Measurements from ENCODE around the gene PRICKLE2. TPM values are rescaled to one million over a fixed set of nuclear protein-coding genes. Genes with fewer than 3 reads are reported as not detected.

PRICKLE2 gene
- total RNA-seq, 1 experiment from 2014 or later, result 4.2 TPM

DNA sequence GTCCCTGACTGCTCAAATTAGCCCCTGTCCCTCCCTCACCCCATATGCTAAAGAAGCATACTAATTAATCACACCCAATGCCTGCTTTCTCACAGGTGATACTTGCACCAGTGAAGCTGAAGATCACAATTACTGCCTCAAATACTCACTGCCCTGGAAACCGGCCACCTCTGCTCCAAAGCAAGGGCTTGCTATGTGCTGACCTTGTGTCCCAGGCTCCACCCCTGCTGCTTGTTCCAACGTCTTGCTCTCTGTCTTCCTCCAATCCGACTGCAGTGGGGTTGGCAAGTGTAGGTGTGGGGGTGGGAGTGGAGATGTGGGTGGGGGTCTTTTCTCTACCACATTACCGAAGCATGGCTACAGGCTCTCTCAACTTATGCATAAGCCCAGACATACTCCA, 146.3 kb downstream of the PRICKLE2 start:
- peaks cover 5% of the 10 kb centered on the region; the same call in 1 of the 2 replicates for H3K4me1 ChIP-seq
- CTCF ChIA-PET, result interaction anchor here (0.6 kb wide), 1 partner anchor 410 kb away, joined by 5 read pairs; no protein-coding TSS in a partner anchor
- TF ChIP-seq, protein P1, sequence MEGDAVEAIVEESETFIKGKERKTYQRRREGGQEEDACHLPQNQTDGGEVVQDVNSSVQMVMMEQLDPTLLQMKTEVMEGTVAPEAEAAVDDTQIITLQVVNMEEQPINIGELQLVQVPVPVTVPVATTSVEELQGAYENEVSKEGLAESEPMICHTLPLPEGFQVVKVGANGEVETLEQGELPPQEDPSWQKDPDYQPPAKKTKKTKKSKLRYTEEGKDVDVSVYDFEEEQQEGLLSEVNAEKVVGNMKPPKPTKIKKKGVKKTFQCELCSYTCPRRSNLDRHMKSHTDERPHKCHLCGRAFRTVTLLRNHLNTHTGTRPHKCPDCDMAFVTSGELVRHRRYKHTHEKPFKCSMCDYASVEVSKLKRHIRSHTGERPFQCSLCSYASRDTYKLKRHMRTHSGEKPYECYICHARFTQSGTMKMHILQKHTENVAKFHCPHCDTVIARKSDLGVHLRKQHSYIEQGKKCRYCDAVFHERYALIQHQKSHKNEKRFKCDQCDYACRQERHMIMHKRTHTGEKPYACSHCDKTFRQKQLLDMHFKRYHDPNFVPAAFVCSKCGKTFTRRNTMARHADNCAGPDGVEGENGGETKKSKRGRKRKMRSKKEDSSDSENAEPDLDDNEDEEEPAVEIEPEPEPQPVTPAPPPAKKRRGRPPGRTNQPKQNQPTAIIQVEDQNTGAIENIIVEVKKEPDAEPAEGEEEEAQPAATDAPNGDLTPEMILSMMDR (IDR thresholded peaks at IDR 0.05; ENCODE audit: insufficient read depth in 1 of 2, low read depth in 1 of 2, low read length in 1 of 2, severe bottlenecking in 1 of 2, unreplicated experiment in 1 of 2), result no peak
- no peaks in the 10 kb centered on the region for H3K4me1 Mint-ChIP-seq (ENCODE audit: low read depth, unreplicated experiment)
- DNase-seq, result no peak
- H3K27me3 ChIP-seq (replicated peaks; ENCODE audit: control insufficient read depth, insufficient read depth, low read length), result no peaks in the 10 kb centered on the region
- no peaks in the 10 kb centered on the region for H3K36me3 ChIP-seq (ENCODE audit: control insufficient read depth, insufficient read depth, low read length)
- no TSS peak for BruUV-seq (replicated peaks)
- H3K27me3 Mint-ChIP-seq (ENCODE audit: insufficient read depth, unreplicated experiment), result no peaks in the 10 kb centered on the region
- no peak overlapping the region for H3K4me3 Mint-ChIP-seq (ENCODE audit: unreplicated experiment)
- no peak overlapping the region for H3K27ac Mint-ChIP-seq (ENCODE audit: unreplicated experiment)
- no peaks in the 10 kb centered on the region for H3K9me3 ChIP-seq
- intact Hi-C loops (cut with micrococcal nuclease; ENCODE audit: unreplicated experiment), result no loop called here
- H3K4me3 ChIP-seq (ENCODE audit: low read depth, low read length), result no peak overlapping the region
- no peaks in the 10 kb centered on the region for H3K9me3 Mint-ChIP-seq (ENCODE audit: unreplicated experiment)
- H3K36me3 Mint-ChIP-seq (ENCODE audit: insufficient read depth, unreplicated experiment), result no peaks in the 10 kb centered on the region
- POLR2A ChIA-PET, result no interaction called here

DNA sequence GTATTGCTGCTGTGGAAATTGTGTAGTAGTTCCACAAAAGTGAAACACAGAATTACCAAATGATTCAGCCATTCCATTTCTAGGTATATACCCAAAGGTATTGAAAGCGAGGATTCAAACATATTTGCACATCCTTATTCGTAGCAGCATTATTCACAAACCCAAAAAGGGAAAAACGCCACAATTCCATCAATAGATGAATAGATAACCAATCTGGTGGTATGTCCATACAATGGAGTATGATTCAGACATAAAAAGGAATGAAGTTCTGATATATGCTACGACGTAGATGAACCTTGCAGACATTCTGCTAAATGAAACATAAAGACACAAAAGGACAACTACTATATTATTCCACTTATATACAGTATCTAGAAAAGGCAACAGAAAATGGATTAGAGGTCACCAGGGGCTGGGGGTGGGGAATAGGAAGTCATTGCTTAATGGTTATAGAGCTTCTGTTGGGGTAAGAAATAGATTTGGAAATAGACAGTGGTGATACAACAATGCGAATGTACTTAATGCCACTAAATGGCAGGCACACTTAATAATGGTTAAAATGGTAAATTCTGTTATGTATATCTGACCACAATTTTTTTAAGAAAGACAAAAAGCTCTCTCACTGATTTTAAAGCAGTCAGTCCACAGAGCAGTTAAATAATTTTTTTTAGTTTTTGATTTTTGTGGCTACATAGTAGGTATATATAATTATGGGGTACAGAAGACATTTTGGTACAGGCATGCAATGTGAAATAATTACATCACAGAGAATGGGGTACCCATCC, 150.2 kb downstream of the PRICKLE2 start:
- no peaks in the 10 kb centered on the region for H3K9me3 Mint-ChIP-seq (ENCODE audit: unreplicated experiment)
- H3K4me1 ChIP-seq, result no peaks in the 10 kb centered on the region
- POLR2A ChIA-PET, result no interaction called here
- no peak overlapping the region for H3K27ac Mint-ChIP-seq (ENCODE audit: unreplicated experiment)
- H3K27me3 ChIP-seq (replicated peaks; ENCODE audit: control insufficient read depth, insufficient read depth, low read length), result no peaks in the 10 kb centered on the region
- no peaks in the 10 kb centered on the region for H3K36me3 ChIP-seq (ENCODE audit: control insufficient read depth, insufficient read depth, low read length)
- CTCF ChIA-PET, result no interaction called here
- no peaks in the 10 kb centered on the region for H3K27me3 Mint-ChIP-seq (ENCODE audit: insufficient read depth, unreplicated experiment)
- intact Hi-C loops (cut with micrococcal nuclease; ENCODE audit: unreplicated experiment), result no loop called here
- no TSS peak for BruUV-seq (replicated peaks)
- H3K4me3 ChIP-seq (ENCODE audit: low read depth, low read length), result no peak overlapping the region
- DNase-seq, result no peak
- no peak overlapping the region for H3K4me3 Mint-ChIP-seq (ENCODE audit: unreplicated experiment)
- TF ChIP-seq, protein P1 (IDR thresholded peaks at IDR 0.05; ENCODE audit: insufficient read depth in 1 of 2, low read depth in 1 of 2, low read length in 1 of 2, severe bottlenecking in 1 of 2, unreplicated experiment in 1 of 2), result no peak
- H3K36me3 Mint-ChIP-seq (ENCODE audit: insufficient read depth, unreplicated experiment), result no peaks in the 10 kb centered on the region
- H3K4me1 Mint-ChIP-seq (ENCODE audit: low read depth, unreplicated experiment), result peaks cover 8% of the 10 kb centered on the region
- no peaks in the 10 kb centered on the region for H3K9me3 ChIP-seq

DNA sequence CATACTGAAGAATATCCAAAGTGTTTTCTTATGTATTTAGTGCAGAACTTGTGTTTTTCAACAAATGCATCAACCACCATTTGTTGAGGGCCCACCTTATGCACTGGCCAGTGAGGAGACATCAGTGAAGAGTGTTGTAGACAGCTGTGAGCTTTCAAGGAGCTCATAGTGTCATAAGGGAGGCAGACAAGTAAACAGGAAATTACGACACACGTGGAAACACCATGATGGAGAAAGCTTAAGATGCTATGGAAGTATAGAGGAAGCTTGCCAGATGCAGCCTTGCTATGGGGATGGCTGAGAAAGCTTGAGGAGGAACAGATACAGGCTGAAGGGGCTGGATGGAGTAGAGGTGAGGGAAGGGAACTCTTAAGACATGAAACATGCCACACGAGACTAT, 151.2 kb downstream of the PRICKLE2 start:
- H3K9me3 ChIP-seq, result no peaks in the 10 kb centered on the region
- ChIA-PET POLR2A (no interaction called here), CTCF (no interaction called here)
- Mint-ChIP-seq H3K9me3 (ENCODE audit: unreplicated experiment) (peaks cover 5% of the 10 kb centered on the region), H3K27ac (ENCODE audit: unreplicated experiment) (no peak overlapping the region), H3K4me1 (ENCODE audit: low read depth, unreplicated experiment) (peaks cover 8% of the 10 kb centered on the region), H3K36me3 (ENCODE audit: insufficient read depth, unreplicated experiment) (no peaks in the 10 kb centered on the region), H3K4me3 (ENCODE audit: unreplicated experiment) (no peak overlapping the region), H3K27me3 (ENCODE audit: insufficient read depth, unreplicated experiment) (no peaks in the 10 kb centered on the region)
- intact Hi-C loops (cut with micrococcal nuclease; ENCODE audit: unreplicated experiment), result no loop called here
- no peak overlapping the region for H3K4me3 ChIP-seq (ENCODE audit: low read depth, low read length)
- H3K4me1 ChIP-seq, result no peaks in the 10 kb centered on the region
- no TSS peak for BruUV-seq (replicated peaks)
- H3K36me3 ChIP-seq (ENCODE audit: control insufficient read depth, insufficient read depth, low read length), result no peaks in the 10 kb centered on the region
- DNase-seq, result no peak
- H3K27me3 ChIP-seq (replicated peaks; ENCODE audit: control insufficient read depth, insufficient read depth, low read length), result no peaks in the 10 kb centered on the region
- TF ChIP-seq, protein P1 (IDR thresholded peaks at IDR 0.05; ENCODE audit: insufficient read depth in 1 of 2, low read depth in 1 of 2, low read length in 1 of 2, severe bottlenecking in 1 of 2, unreplicated experiment in 1 of 2), result no peak
